Mucosa of descending colon (tissue), 3 donors: ENCODE results near the gene HDAC3. TPM values are rescaled to one million over a fixed set of nuclear protein-coding genes. Genes with fewer than 3 reads are reported as not detected.

Experiments
- ATAC-seq: fragments of 200-7000 bp; cut with Tn5 transposase; one replicate; pipeline ENCODE4 v1.9.1; 2020; ENCODE audit warnings: mild to moderate bottlenecking, moderate library complexity
- DNase-seq, 3 donors: peaks; one replicate each; pipeline ENCODE4 v3.0.0-alpha.2; 2020
- H3K36me3 ChIP-seq: fragments of 200-600 bp; one replicate; pipeline ENCODE4 v1.8.0; 2021; ENCODE audit warnings: low read depth, mild to moderate bottlenecking
- H3K4me1 ChIP-seq: fragments of 200-600 bp; one replicate; pipeline ENCODE4 v1.8.0; 2021; ENCODE audit warnings: low read depth, mild to moderate bottlenecking
- H3K4me3 ChIP-seq: fragments of 200-600 bp; one replicate; pipeline ENCODE4 v1.8.0; 2021; ENCODE audit warnings: mild to moderate bottlenecking
- H3K9me3 ChIP-seq: fragments of 200-600 bp; one replicate; pipeline ENCODE4 v1.8.0; 2021; ENCODE audit warnings: mild to moderate bottlenecking
- intact Hi-C, 2 donors: fragments of 100-400 bp; cut with DNase I in 1 of 2; cut with micrococcal nuclease in 1 of 2; formaldehyde crosslinking; loops; one replicate each; pipeline versions ENCODE4 v1.11.0 to v1.11.1; 2022; cut with DNase I, micrococcal nuclease
- total RNA-seq, 3 donors: library from RNA; stranded (reverse); fragmentation: NEBNext Ultra II Directional in 2 of 3; extraction: Animal tissue kit (Norgen Biotek cat#: 25700) in 2 of 3; gene quantifications; one replicate each; pipeline versions ENCODE4 v1.2.1 to v1.2.4, GENCODE V29; 2021 to 2023
- TF ChIP-seq, protein P1 (sequence below): fragments of 200-600 bp; IDR thresholded peaks from one replicate; pipeline ENCODE4 v1.8.0; 2022; ENCODE audit warnings: antibody characterized with exemption, mild to moderate bottlenecking
- donor health status: DM: no; HTN: no; CAD: no; lungs with moderate emphysema.
- donor health status: DM: no; HTN: no; CAD: no.
- donor health status: DM: no; HTN: yes; CAD: no.

Gene HDAC3
- total RNA-seq, 3 donors from 2014 or later, result 45.1 to 47.0 (median 45.8) TPM

- no peak for ATAC-seq
- intact Hi-C loops, result no loop called here
- DNase-seq, result no peak
- Histone ChIP-seq H3K4me3 (no peak overlapping the region), H3K9me3 (no peaks in the 10 kb centered on the region), H3K4me1 (no peaks in the 10 kb centered on the region), H3K36me3 (no peaks in the 10 kb centered on the region)
- TF ChIP-seq, protein P1, sequence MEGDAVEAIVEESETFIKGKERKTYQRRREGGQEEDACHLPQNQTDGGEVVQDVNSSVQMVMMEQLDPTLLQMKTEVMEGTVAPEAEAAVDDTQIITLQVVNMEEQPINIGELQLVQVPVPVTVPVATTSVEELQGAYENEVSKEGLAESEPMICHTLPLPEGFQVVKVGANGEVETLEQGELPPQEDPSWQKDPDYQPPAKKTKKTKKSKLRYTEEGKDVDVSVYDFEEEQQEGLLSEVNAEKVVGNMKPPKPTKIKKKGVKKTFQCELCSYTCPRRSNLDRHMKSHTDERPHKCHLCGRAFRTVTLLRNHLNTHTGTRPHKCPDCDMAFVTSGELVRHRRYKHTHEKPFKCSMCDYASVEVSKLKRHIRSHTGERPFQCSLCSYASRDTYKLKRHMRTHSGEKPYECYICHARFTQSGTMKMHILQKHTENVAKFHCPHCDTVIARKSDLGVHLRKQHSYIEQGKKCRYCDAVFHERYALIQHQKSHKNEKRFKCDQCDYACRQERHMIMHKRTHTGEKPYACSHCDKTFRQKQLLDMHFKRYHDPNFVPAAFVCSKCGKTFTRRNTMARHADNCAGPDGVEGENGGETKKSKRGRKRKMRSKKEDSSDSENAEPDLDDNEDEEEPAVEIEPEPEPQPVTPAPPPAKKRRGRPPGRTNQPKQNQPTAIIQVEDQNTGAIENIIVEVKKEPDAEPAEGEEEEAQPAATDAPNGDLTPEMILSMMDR, result no peak
Observed at GRCh38 chr5:141657404-141657803, 20.8 kb upstream of the HDAC3 start.

DNA sequence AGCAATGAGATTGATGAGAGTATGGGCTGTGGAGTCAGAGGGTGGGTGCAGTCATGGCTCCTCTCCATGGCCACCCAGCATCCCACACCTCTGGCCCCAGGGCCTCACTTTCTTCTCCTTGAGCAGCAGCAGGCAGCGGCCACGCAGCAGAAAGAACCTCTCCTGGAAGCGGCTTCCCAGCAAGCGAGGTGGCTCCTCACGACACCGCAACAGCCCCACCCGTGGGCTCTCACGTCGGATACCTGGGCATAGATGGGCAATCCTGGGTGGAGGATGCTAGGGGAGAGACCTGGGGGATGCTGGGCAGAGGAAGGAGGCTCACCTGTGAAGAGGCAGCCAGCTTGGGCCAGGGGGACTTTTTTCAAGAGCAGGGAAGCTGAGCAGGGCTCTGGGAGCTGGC is 19.7 kb upstream of the HDAC3 start:
- Histone ChIP-seq H3K36me3 (no peaks in the 10 kb centered on the region), H3K9me3 (no peaks in the 10 kb centered on the region), H3K4me1 (no peaks in the 10 kb centered on the region), H3K4me3 (no peak overlapping the region)
- intact Hi-C loops, result no loop called here
- no peak for ATAC-seq
- TF ChIP-seq, protein P1, result no peak
- no peak for DNase-seq

DNA sequence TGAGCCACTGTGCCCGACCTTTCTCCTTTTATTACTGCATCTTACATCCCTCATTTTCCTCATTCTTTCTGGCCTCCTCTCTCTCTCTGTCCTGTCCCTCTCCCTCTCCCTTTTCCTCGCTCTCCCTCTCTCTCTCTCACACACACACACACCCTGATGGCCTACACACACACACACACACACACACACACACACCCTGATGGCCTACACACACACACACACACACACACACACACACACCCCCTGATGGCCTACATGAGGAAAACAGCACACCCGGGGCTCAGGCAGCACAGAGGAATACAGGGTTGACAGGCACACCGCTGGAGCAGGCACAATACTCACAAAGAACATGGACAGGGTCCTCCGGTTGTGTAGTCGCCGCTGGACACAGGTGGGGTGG is 18.4 kb upstream of the HDAC3 start:
- intact Hi-C loops, result no loop called here
- TF ChIP-seq, protein P1, result no peak

DNA sequence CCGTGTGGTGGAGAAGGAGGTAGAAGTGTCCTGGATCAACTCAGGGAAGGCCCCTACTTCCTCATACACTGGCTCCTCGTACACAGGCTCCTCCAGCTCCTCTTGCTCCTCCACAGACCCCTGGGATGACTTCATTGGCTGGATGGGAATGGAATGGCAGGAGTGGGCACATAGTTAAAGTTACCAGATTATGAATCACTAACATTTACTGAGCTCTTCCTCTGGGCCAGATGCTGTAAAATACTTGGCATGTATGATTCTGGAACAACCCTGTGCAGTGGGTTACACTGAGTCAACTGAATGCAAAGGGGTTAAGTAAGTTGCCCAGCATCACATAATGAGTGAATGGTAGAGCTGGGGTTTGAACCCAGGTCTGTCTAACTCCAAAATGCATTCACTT is 17.6 kb upstream of the HDAC3 start:
- DNase-seq (no peak), ATAC-seq (no peak)
- H3K4me3 ChIP-seq, result no peak overlapping the region
- intact Hi-C loops, result no loop called here
- no peaks in the 10 kb centered on the region for H3K36me3 ChIP-seq
- no peaks in the 10 kb centered on the region for H3K9me3 ChIP-seq
- H3K4me1 ChIP-seq, result peaks cover 2% of the 10 kb centered on the region
- TF ChIP-seq, protein P1, result no peak

More for the DNA sequence above, 18.4 kb upstream of the HDAC3 start:
- no peak overlapping the region for H3K4me3 ChIP-seq
- no peaks in the 10 kb centered on the region for H3K9me3 ChIP-seq
- DNase-seq (no peak), ATAC-seq (no peak)
- no peaks in the 10 kb centered on the region for H3K36me3 ChIP-seq
- peaks cover 2% of the 10 kb centered on the region for H3K4me1 ChIP-seq

DNA sequence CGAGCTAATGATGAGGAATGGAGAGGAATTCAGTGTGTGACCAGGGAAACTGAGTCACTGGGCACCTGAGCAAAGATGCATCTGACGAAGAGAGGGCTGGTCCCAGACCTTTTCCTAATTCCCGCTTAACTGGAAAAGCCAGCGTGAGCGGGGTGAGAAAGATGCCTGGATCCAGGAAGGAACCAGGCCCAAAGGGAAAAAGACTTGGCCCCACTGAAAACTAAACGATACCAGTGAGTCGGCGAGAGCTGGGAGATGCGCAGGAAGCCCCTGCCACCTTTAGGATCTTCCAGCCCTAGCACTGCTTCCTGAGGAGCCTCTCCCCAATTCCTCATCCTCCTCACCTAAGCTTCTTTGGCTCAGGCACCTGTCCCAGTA is 15.1 kb upstream of the HDAC3 start:
- intact Hi-C loops, result no loop called here
- TF ChIP-seq, protein P1, result no peak
- no peak overlapping the region for H3K4me3 ChIP-seq
- H3K4me1 ChIP-seq, result peaks cover 2% of the 10 kb centered on the region
- no peak for ATAC-seq
- H3K36me3 ChIP-seq, result no peaks in the 10 kb centered on the region
- peak in 1 of 3 donors; percentile 17 for DNase-seq
- no peaks in the 10 kb centered on the region for H3K9me3 ChIP-seq
